ENCODE data around the gene PMIS2. TPM values are rescaled to one million over a fixed set of nuclear protein-coding genes. Genes with fewer than 3 reads are reported as not detected.

The PMIS2 gene
- total and polyA plus RNA-seq, 11 donors = not detected

DNA sequence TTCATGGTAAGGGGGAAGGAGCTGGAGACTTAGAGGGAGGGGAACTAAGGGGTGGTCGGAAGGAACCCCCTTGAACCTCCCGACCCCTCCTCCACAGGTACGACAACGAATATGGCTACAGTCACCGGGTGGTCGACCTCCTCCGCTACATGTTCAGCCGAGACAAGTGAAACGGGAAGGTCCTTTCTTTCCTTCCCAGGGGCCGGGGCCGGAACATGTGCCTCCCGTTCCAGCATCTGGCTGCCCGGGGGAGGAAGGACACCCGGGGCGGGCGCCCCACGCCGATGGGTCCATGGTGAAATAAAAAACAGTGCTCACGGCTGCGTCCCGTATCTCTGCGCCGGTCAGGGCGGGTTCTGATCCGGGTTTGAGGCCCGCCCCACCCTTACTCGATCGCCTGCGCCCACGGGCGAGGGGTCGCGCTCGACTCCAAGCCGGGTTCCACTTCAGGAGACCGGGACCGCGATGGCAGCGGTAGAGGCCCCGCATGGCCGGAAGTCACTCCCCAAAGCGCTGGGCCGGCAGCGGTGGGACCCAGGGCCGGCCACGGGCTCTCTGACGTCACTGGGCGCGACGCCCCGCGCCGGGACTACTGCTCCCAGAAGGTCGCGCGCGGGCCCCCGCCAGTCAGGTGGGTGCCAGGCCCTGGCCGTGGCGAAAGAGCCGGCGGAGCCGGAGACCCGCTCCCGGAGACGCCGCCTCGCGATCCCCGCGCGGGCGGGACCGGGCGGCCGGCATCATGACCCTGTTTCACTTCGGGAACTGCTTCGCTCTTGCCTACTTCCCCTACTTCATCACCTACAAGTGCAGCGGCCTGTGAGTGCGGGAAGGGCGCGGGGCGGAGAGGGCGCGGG is 40.7 kb upstream of the PMIS2 start, which contains the start of gene TMEM147:
TSS of gene TMEM147 (plus strand) at position 626 of the 854 bp plus-strand sequence. CDS start at position 740, 114 bp downstream.
- 0 to 3% (median 0%) methylated on average over 24 to 85 of the region's 85 CpGs for WGBS, 4 donors
- Histone ChIP-seq H3K27me3 (no peaks in the 10 kb centered on the region), H3K27ac (peak within 1 kb of the TSS; percentile 8 to 87 (median 76)), H3K4me1 (peaks cover 4 to 30% (median 17%) of the 10 kb centered on the region in 12 donors), H3K9me3 (no peaks in the 10 kb centered on the region), H3K4me3 (peak within 1 kb of the TSS; percentile 63 to 99 (median 88)), H3K36me3 (peaks cover 0 to 12% (median 0%) of the 10 kb centered on the region in 9 donors)
- intact Hi-C loops (cut with DNase I) = loop anchor here in 8 of 10 donors (1.0 to 10.0 kb wide), 6 partner anchors 67 to 172 kb away; partner anchors contain the start of genes KMT2B (in 4 of the 8) and HAUS5 (in 3 of the 8)
- peak; percentile 96 to 99 (median 98) for ATAC-seq
- TF ChIP-seq POLR2A (IDR thresholded peaks at IDR 0.05) = peak in 1 of 2 donors; percentile 76
- TF ChIP-seq, protein P1, sequence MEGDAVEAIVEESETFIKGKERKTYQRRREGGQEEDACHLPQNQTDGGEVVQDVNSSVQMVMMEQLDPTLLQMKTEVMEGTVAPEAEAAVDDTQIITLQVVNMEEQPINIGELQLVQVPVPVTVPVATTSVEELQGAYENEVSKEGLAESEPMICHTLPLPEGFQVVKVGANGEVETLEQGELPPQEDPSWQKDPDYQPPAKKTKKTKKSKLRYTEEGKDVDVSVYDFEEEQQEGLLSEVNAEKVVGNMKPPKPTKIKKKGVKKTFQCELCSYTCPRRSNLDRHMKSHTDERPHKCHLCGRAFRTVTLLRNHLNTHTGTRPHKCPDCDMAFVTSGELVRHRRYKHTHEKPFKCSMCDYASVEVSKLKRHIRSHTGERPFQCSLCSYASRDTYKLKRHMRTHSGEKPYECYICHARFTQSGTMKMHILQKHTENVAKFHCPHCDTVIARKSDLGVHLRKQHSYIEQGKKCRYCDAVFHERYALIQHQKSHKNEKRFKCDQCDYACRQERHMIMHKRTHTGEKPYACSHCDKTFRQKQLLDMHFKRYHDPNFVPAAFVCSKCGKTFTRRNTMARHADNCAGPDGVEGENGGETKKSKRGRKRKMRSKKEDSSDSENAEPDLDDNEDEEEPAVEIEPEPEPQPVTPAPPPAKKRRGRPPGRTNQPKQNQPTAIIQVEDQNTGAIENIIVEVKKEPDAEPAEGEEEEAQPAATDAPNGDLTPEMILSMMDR (IDR thresholded peaks at IDR 0.05) = peak in 1 of 12 donors; percentile 11
- DNase-seq = peak; percentile 94 to 97 (median 95)

DNA sequence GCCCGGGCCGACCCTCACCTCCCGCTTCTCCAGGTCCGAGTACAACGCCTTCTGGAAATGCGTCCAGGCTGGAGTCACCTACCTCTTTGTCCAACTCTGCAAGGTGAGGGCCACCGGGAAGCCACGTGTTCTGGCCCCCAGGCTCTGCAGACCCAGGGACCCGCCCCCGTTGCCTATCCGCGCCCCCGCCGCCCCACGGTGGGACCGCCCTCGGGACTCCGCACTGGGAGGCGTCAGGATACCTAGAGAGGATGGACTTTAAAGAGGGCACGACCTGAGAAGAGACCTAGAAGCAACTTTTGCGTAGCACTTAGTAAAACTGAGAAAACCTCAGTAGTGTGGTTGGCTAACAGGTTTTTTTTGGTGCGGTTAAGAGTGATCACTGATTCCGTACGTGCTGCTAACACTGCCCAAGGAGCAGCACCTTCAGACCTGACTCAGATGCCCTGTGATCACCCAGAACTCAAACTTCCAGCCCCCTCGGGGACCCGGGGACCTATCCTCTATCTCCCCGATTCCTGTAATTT is 40.1 kb upstream of the PMIS2 start:
- no peaks in the 10 kb centered on the region for H3K27me3 ChIP-seq
- peak overlapping the region; percentile 63 to 99 (median 88) for H3K4me3 ChIP-seq
- H3K4me1 ChIP-seq = peaks cover 4 to 30% (median 17%) of the 10 kb centered on the region in 12 donors
- TF ChIP-seq, protein P1 (IDR thresholded peaks at IDR 0.05) = no peak
- TF ChIP-seq POLR2A (IDR thresholded peaks at IDR 0.05) = no peak
- H3K9me3 ChIP-seq = no peaks in the 10 kb centered on the region
- ATAC-seq = peak in 3 of 4 donors; percentile 13 to 57 (median 30)
- peak overlapping the region in 11 of 12 donors; percentile 70 to 87 (median 77) for H3K27ac ChIP-seq
- intact Hi-C loops (cut with DNase I) = loop anchor here in 8 of 10 donors (1.0 to 10.0 kb wide), 6 partner anchors 66 to 171 kb away; partner anchors contain the start of genes KMT2B (in 4 of the 8) and HAUS5 (in 3 of the 8)
- WGBS, 4 donors = 4 to 7% (median 4%) methylated on average over 21 to 27 of the region's 27 CpGs
- peak in 3 of 5 donors; percentile 34 to 46 (median 42) for DNase-seq
- peaks cover 0 to 12% (median 0%) of the 10 kb centered on the region in 9 donors for H3K36me3 ChIP-seq

DNA sequence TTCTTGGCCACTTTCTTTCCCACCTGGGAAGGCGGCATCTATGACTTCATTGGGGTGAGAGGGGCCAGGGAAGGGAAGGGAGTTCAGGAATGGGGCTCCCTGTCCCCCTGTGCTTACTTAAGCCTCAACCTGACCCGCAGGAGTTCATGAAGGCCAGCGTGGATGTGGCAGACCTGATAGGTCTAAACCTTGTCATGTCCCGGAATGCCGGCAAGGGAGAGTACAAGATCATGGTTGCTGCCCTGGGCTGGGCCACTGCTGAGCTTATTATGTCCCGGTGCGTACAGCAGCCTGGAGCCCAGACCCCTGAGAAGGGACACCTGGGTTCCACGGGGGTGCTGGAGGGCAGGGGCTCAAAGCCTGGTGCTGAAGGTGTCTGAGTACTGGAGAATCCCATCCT is 39.4 kb upstream of the PMIS2 start:
- Histone ChIP-seq H3K27ac (peak overlapping the region in 1 of 12 donors; percentile 87), H3K36me3 (peaks cover 0 to 12% (median 0%) of the 10 kb centered on the region in 9 donors), H3K27me3 (no peaks in the 10 kb centered on the region), H3K9me3 (no peaks in the 10 kb centered on the region), H3K4me3 (peak overlapping the region in 10 of 12 donors; percentile 63 to 98 (median 88)), H3K4me1 (peaks cover 4 to 30% (median 17%) of the 10 kb centered on the region in 12 donors)
- WGBS, 4 donors = 86 to 88% (median 88%) methylated on average over 8 of the region's 8 CpGs
- no peak for DNase-seq
- intact Hi-C loops (cut with DNase I) = loop anchor here in 7 of 10 donors (5.0 to 10.0 kb wide), 4 partner anchors 66 to 171 kb away; partner anchors contain the start of genes KMT2B (in 4 of the 7) and HAUS5 (in 3 of the 7)
- TF ChIP-seq POLR2A (IDR thresholded peaks at IDR 0.05) = no peak
- TF ChIP-seq, protein P1 (IDR thresholded peaks at IDR 0.05) = no peak
- ATAC-seq = no peak
